ENCODE results near the gene FBXL22.

- TF ChIP-seq POLR2AphosphoS5 (IDR thresholded peaks at IDR 0.05; ENCODE audit: low read depth, low read length), result no peak
- no peak for TF ChIP-seq POU2F2 (IDR thresholded peaks at IDR 0.05; ENCODE audit: low read depth, low read length)
- TF ChIP-seq TAF1 (IDR thresholded peaks at IDR 0.05; ENCODE audit: low read depth, low read length), result no peak
- TF ChIP-seq POLR2A (IDR thresholded peaks at IDR 0.05; ENCODE audit: low read depth, low read length), result no peak
- no peak for TF ChIP-seq SPI1 (IDR thresholded peaks at IDR 0.05; ENCODE audit: low read depth, low read length)
- TF ChIP-seq PAX5 (IDR thresholded peaks at IDR 0.05; ENCODE audit: insufficient read depth, low read length, severe bottlenecking), result no peak
Measured at GRCh38 chr15:63555507-63555906, 41.7 kb upstream of the FBXL22 start.

Data from GM12891 (cell line).